H9 (cell line): ENCODE measurements around the gene ACTL6B. TPM values are rescaled to one million over a fixed set of nuclear protein-coding genes. Genes with fewer than 3 reads are reported as not detected.
A peak's percentile ranks its signal among the peaks of the same experiment; 100 is the strongest.

Experiments used
- DNase-seq: peaks from one replicate; pipeline ENCODE4 v3.0.0-alpha.2; 2017
- H2AFZ ChIP-seq: one replicate; pipeline ENCODE4 v1.6.1; 2013; ENCODE audit warnings: mild to moderate bottlenecking, low read length, control low read depth, moderate library complexity
- H2AK5ac ChIP-seq: 2 replicates; pipeline ENCODE4 v1.6.1; 2013; ENCODE audit warnings: low read length, control low read depth, mixed read lengths; ENCODE audit not compliant: insufficient read length
- H2BK120ac ChIP-seq: one replicate; pipeline ENCODE4 v1.6.1; 2013; ENCODE audit warnings: low read depth, mild to moderate bottlenecking, low read length, control low read depth, inconsistent platforms; ENCODE audit not compliant: poor library complexity, severe bottlenecking
- H2BK12ac ChIP-seq: 2 replicates; pipeline ENCODE4 v1.6.1; 2013; ENCODE audit warnings: low read length, control low read depth, mixed read lengths, low read depth; ENCODE audit not compliant: insufficient read length
- H2BK15ac ChIP-seq: 2 replicates; pipeline ENCODE4 v1.6.1; 2013; ENCODE audit warnings: low read depth, low read length, control low read depth
- H2BK20ac ChIP-seq: one replicate; pipeline ENCODE4 v1.6.1; 2013; ENCODE audit warnings: low read depth, mild to moderate bottlenecking, low read length, control low read depth, inconsistent platforms; ENCODE audit not compliant: poor library complexity, severe bottlenecking
- H2BK5ac ChIP-seq: 2 replicates; pipeline ENCODE4 v1.6.1; 2013; ENCODE audit warnings: low read length, control low read depth, mixed read lengths; ENCODE audit not compliant: insufficient read length
- H3K14ac ChIP-seq: 2 replicates; pipeline ENCODE4 v1.6.1; 2013; ENCODE audit warnings: low read length, control low read depth; ENCODE audit not compliant: insufficient read depth
- H3K18ac ChIP-seq: 2 replicates; pipeline ENCODE4 v1.6.1; 2013; ENCODE audit warnings: low read depth, mild to moderate bottlenecking, mixed read lengths, low read length, control low read depth; ENCODE audit not compliant: insufficient read length
- H3K23ac ChIP-seq: 2 replicates; pipeline ENCODE4 v1.6.1; 2013; ENCODE audit warnings: low read length, control low read depth, mixed read lengths, low read depth; ENCODE audit not compliant: insufficient read length
- H3K23me2 ChIP-seq: 2 replicates; pipeline ENCODE4 v1.6.1; 2013; ENCODE audit warnings: low read depth, mild to moderate bottlenecking, mixed read lengths, low read length, control low read depth; ENCODE audit not compliant: insufficient read length, poor library complexity, severe bottlenecking
- H3K27ac ChIP-seq: 2 replicates; pipeline ENCODE4 v1.5.1; 2013; ENCODE audit warnings: low read length, control low read depth, mixed read lengths, low read depth; ENCODE audit not compliant: insufficient read length
- H3K27me3 ChIP-seq: 2 replicates; pipeline ENCODE4 v1.6.1; 2013; ENCODE audit warnings: low read length, control low read depth, inconsistent platforms; ENCODE audit not compliant: insufficient read depth
- H3K4ac ChIP-seq: 2 replicates; pipeline ENCODE4 v1.6.1; 2013; ENCODE audit warnings: low read depth, mild to moderate bottlenecking, control low read depth, inconsistent platforms, low read length, moderate library complexity
- H3K4me1 ChIP-seq: 2 replicates; pipeline ENCODE4 v1.6.1; 2013; ENCODE audit warnings: low read length, control low read depth, inconsistent platforms; ENCODE audit not compliant: insufficient read depth
- H3K4me2 ChIP-seq: 2 replicates; pipeline ENCODE4 v1.6.1; 2013; ENCODE audit warnings: low read length, control low read depth, mixed read lengths; ENCODE audit not compliant: insufficient read length, insufficient read depth
- H3K56ac ChIP-seq: 2 replicates; pipeline ENCODE4 v1.6.1; 2013; ENCODE audit warnings: low read depth, mild to moderate bottlenecking, mixed read lengths, low read length, control low read depth; ENCODE audit not compliant: insufficient read length
- H3K79me1 ChIP-seq: 2 replicates; pipeline ENCODE4 v1.6.1; 2013; ENCODE audit warnings: low read depth, mild to moderate bottlenecking, moderate library complexity, low read length, control low read depth, inconsistent platforms; ENCODE audit not compliant: insufficient read depth, poor library complexity, severe bottlenecking
- H3K79me2 ChIP-seq: 2 replicates; pipeline ENCODE4 v1.6.1; 2013; ENCODE audit warnings: low read length, control low read depth, inconsistent platforms; ENCODE audit not compliant: insufficient read depth
- H3K9ac ChIP-seq: 2 replicates; pipeline ENCODE4 v1.6.1; 2013; ENCODE audit warnings: low read length, control low read depth, mixed read lengths; ENCODE audit not compliant: insufficient read length; ENCODE audit errors: extremely low read depth
- H3K9me3 ChIP-seq: one replicate; pipeline ENCODE4 v1.6.1; 2013; ENCODE audit warnings: low read depth, low read length, inconsistent platforms; ENCODE audit not compliant: control insufficient read depth
- H3T11ph ChIP-seq: one replicate; pipeline ENCODE4 v1.6.1; 2013; ENCODE audit warnings: mild to moderate bottlenecking, low read length, control low read depth, inconsistent platforms
- H4K20me1 ChIP-seq: one replicate; pipeline ENCODE4 v1.6.1; 2013; ENCODE audit not compliant: control insufficient read depth, insufficient read length, insufficient read depth
- H4K5ac ChIP-seq: 2 replicates; pipeline ENCODE4 v1.6.1; 2013; ENCODE audit warnings: low read depth, mild to moderate bottlenecking, mixed read lengths, low read length, control low read depth; ENCODE audit not compliant: insufficient read length
- H4K8ac ChIP-seq: replicated peaks from 2 replicates; pipeline ENCODE4 v1.6.1; 2013; ENCODE audit warnings: low read length, control low read depth, mixed read lengths, low read depth; ENCODE audit not compliant: insufficient read length
- H4K91ac ChIP-seq: 2 replicates; pipeline ENCODE4 v1.6.1; 2013; ENCODE audit warnings: low read depth, mild to moderate bottlenecking, moderate library complexity, mixed read lengths, low read length, control low read depth; ENCODE audit not compliant: insufficient read length
- H3K27ac Mint-ChIP-seq, 3 experiments: 2 replicates in 2 of 3; 3 replicates in 1 of 3; pipeline ENCODE4 v1.8.0; 2020 to 2021; ENCODE audit warnings: mixed read lengths in 3 of 3, mild to moderate bottlenecking in 1 of 3, moderate library complexity in 1 of 3
- H3K27me3 Mint-ChIP-seq: 2 replicates; pipeline ENCODE4 v1.8.0; 2021; ENCODE audit warnings: low read depth, mild to moderate bottlenecking, moderate library complexity, mixed read lengths
- H3K36me3 Mint-ChIP-seq, 3 experiments: 2 replicates in 2 of 3; 3 replicates in 1 of 3; pipeline ENCODE4 v1.8.0; 2020 to 2021; ENCODE audit warnings: low read depth in 3 of 3, mixed read lengths in 3 of 3; ENCODE audit not compliant: insufficient read depth in 1 of 3
- H3K4me1 Mint-ChIP-seq, 2 experiments: 2 replicates each; pipeline ENCODE4 v1.8.0; 2020; ENCODE audit warnings: mixed read lengths in 2 of 2
- H3K4me3 Mint-ChIP-seq, 2 experiments: 2 replicates in 1 of 2; 3 replicates in 1 of 2; pipeline ENCODE4 v1.8.0; 2020 to 2021; ENCODE audit warnings: mild to moderate bottlenecking in 2 of 2, mixed read lengths in 2 of 2, moderate library complexity in 1 of 2
- H3K9me3 Mint-ChIP-seq, 2 experiments: 2 replicates in 1 of 2; 3 replicates in 1 of 2; pipeline ENCODE4 v1.8.0; 2020; ENCODE audit warnings: mild to moderate bottlenecking in 2 of 2, mixed read lengths in 2 of 2, moderate library complexity in 1 of 2
- CTCF ChIP-seq: fragments of 200-600 bp; sonication (generic); conservative IDR thresholded peaks from 3 replicates; pipeline ENCODE4 v1.8.0; 2021; ENCODE audit warnings: antibody characterized with exemption, mild to moderate bottlenecking
- WGBS: extraction: QIAGEN DNeasy Blood & Tissue Kit; methylation state at CpG from one replicate; pipeline ENCODE4 v1.1.7; 2013; ENCODE audit warnings: missing lambda C conversion rate, low lambda C conversion rate, mixed read lengths; ENCODE audit not compliant: insufficient read length; ENCODE audit errors: extremely low coverage; 5-methylcytosine and 5-hydroxymethylcytosine counted together
- total RNA-seq: library from RNA; stranded (reverse); gene quantifications from 2 replicates; pipeline ENCODE4 v1.2.1, GENCODE V29; 2021

ACTL6B gene
- total RNA-seq, 1 experiment from 2014 or later = 0.50 TPM

- H2AK5ac ChIP-seq = no peak overlapping the region
- no peak overlapping the region for H2BK12ac ChIP-seq
- no peaks in the 10 kb centered on the region for H3K79me1 ChIP-seq
- peaks cover 20% of the 10 kb centered on the region for H3K23me2 ChIP-seq
- H2BK5ac ChIP-seq = no peak overlapping the region
- DNase-seq = no peak
- H3K4me1 Mint-ChIP-seq = peaks cover 6 to 15% of the 10 kb centered on the region in 2 experiments
- no peak overlapping the region for H2BK120ac ChIP-seq
- H3K4me1 ChIP-seq = no peaks in the 10 kb centered on the region
- H4K91ac ChIP-seq = no peak overlapping the region
- no peaks in the 10 kb centered on the region for H3K79me2 ChIP-seq
- no peaks in the 10 kb centered on the region for H3K9me3 ChIP-seq
- no peaks in the 10 kb centered on the region for H4K20me1 ChIP-seq
- no peak overlapping the region for H3K18ac ChIP-seq
- no peak overlapping the region for H3T11ph ChIP-seq
- peaks cover 10 to 28% (median 25%) of the 10 kb centered on the region in 3 experiments; a peak in 6 of 7 replicates for H3K36me3 Mint-ChIP-seq
- H3K14ac ChIP-seq = no peak overlapping the region
- H3K4me3 Mint-ChIP-seq = peak overlapping the region; percentile 83 to 92; a peak in 3 of 5 replicates
- H3K4me2 ChIP-seq = peak overlapping the region; percentile 75
- no peak overlapping the region for H4K5ac ChIP-seq
- H2AFZ ChIP-seq = no peak overlapping the region
- H2BK15ac ChIP-seq = no peak overlapping the region
- WGBS = no CpG with 5 or more reads among the region's 46 CpGs
- no peak overlapping the region for H3K9ac ChIP-seq
- H3K27ac ChIP-seq = no peak overlapping the region
- no peak overlapping the region for H3K27ac Mint-ChIP-seq
- H3K9me3 Mint-ChIP-seq = no peaks in the 10 kb centered on the region
- no peak overlapping the region for H4K8ac ChIP-seq
- no peak overlapping the region for H3K56ac ChIP-seq
- no peak for TF ChIP-seq CTCF
- H3K27me3 Mint-ChIP-seq = peaks cover 30% of the 10 kb centered on the region
- no peaks in the 10 kb centered on the region for H3K27me3 ChIP-seq
- no peak overlapping the region for H3K4ac ChIP-seq
- H3K23ac ChIP-seq = no peak overlapping the region
- H2BK20ac ChIP-seq = no peak overlapping the region
These were observed 18.8 kb upstream of the ACTL6B start for GRCh38 chr7:100675105-100675451.
